Esophagus squamous epithelium (tissue), 4 donors: ENCODE results near the gene SUPT3H.

Experiments
- POLR2A ChIP-seq, 4 donors: fragments of 450-650 bp; IDR thresholded peaks; one replicate each; pipeline ENCODE4 v1.6.1; 2017; ENCODE audit warnings: antibody characterized with exemption in 4 of 4, mild to moderate bottlenecking in 4 of 4, moderate library complexity in 3 of 4
- TF ChIP-seq, protein P1 (sequence below), 6 experiments: fragments of 450-650 bp in 4 of 6; fragments of 200-600 bp in 2 of 6; sonication (generic) in 2 of 6; IDR thresholded peaks; one replicate each; pipeline ENCODE4 v1.5.1; 2016 to 2019; ENCODE audit warnings: antibody characterized with exemption in 6 of 6, mild to moderate bottlenecking in 4 of 6, moderate library complexity in 4 of 6

DNA sequence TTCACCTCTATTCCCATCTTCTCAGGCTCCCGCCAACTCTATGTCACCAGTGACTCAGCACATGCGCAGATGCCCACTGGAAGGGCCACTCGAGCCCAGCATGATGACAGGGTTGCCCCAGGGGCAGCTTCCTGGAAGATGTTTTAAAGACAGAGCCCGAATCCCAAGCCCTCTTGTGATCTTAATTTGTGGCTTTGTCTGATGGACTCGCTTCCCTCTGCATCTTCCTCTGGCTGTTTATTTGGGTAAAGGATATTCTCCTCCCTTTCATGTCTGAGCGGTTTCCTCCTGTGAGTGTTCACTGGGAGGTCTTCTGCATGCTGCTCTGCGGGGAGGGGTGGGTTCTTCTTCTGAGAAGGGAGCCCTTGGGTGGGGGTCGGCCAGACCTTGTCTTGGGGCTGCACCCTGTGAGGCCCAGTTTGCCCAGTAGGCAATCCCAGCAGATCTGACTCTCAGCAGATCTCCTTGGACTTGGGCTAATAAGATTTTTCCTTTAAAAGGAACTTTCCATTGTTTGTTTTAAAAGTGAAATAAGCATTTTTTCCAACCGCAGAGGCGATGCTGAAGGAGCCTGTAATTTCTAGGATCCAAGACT is 589.2 kb downstream of the SUPT3H start:
- TF ChIP-seq, protein P1, sequence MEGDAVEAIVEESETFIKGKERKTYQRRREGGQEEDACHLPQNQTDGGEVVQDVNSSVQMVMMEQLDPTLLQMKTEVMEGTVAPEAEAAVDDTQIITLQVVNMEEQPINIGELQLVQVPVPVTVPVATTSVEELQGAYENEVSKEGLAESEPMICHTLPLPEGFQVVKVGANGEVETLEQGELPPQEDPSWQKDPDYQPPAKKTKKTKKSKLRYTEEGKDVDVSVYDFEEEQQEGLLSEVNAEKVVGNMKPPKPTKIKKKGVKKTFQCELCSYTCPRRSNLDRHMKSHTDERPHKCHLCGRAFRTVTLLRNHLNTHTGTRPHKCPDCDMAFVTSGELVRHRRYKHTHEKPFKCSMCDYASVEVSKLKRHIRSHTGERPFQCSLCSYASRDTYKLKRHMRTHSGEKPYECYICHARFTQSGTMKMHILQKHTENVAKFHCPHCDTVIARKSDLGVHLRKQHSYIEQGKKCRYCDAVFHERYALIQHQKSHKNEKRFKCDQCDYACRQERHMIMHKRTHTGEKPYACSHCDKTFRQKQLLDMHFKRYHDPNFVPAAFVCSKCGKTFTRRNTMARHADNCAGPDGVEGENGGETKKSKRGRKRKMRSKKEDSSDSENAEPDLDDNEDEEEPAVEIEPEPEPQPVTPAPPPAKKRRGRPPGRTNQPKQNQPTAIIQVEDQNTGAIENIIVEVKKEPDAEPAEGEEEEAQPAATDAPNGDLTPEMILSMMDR (IDR thresholded peaks at IDR 0.05), result no peak
- TF ChIP-seq POLR2A (IDR thresholded peaks at IDR 0.05), result no peak
